ENCODE measurements around the gene NPR1.

- TF ChIP-seq POLR2A (IDR thresholded peaks at IDR 0.05; ENCODE audit: extremely low read depth, insufficient read length) (no peak), CTCF (IDR thresholded peaks at IDR 0.05; ENCODE audit: low read depth, low read length) (no peak), MYC (IDR thresholded peaks at IDR 0.05; ENCODE audit: low read depth, low read length) (no peak)
These were observed 40.2 kb upstream of the NPR1 start for GRCh38 chr1:153638261-153638660.

Measured in NB4 (cell line).